HepG2 (cell line): ENCODE data around the gene PDGFB. TPM values are rescaled to one million over a fixed set of nuclear protein-coding genes. Genes with fewer than 3 reads are reported as not detected.

Source experiments
- AGO2 ChIP-seq: fragments of 200-400 bp; formaldehyde crosslinking; optimal IDR thresholded peaks from 2 replicates; pipeline ENCODE3; 2017; ENCODE audit warnings: mild to moderate bottlenecking, low read depth, low read length, moderate library complexity
- CBX1 ChIP-seq: IDR thresholded peaks from one replicate; pipeline ENCODE4 v1.6.1; 2016; ENCODE audit warnings: antibody characterized with exemption, low read depth
- ELF4 ChIP-seq: sonication (generic); formaldehyde crosslinking; IDR thresholded peaks from 2 replicates; pipeline ENCODE4 v1.5.0; 2020; ENCODE audit warnings: missing genetic modification reagents, mild to moderate bottlenecking, moderate library complexity, borderline replicate concordance
- GLI4 ChIP-seq: sonication (generic); formaldehyde crosslinking; IDR thresholded peaks from 2 replicates; pipeline ENCODE4 v1.5.1; 2020; ENCODE audit warnings: missing genetic modification reagents, mild to moderate bottlenecking, moderate library complexity, borderline replicate concordance
- HES4 ChIP-seq: sonication (generic); formaldehyde crosslinking; IDR thresholded peaks from 2 replicates; pipeline ENCODE4 v1.9.0; 2021; ENCODE audit warnings: mild to moderate bottlenecking, missing genetic modification reagents, borderline replicate concordance
- IKZF5 ChIP-seq: IDR thresholded peaks from 2 replicates; pipeline ENCODE4 v1.6.1; 2018; ENCODE audit warnings: missing genetic modification reagents, mild to moderate bottlenecking, missing compliant biosample characterization
- KDM1A ChIP-seq: IDR thresholded peaks from 2 replicates; pipeline ENCODE4 v1.6.1; 2016; ENCODE audit warnings: missing compliant biosample characterization
- KDM5B ChIP-seq: sonication (generic); formaldehyde crosslinking; IDR thresholded peaks from 2 replicates; pipeline ENCODE4 v1.4.0; 2020; ENCODE audit warnings: missing genetic modification reagents, mild to moderate bottlenecking, borderline replicate concordance
- KLF15 ChIP-seq: sonication (generic); formaldehyde crosslinking; IDR thresholded peaks from 2 replicates; pipeline ENCODE4 v1.8.1; 2023; ENCODE audit warnings: borderline replicate concordance, mild to moderate bottlenecking, inconsistent platforms, missing genetic modification reagents, mixed read lengths
- NFRKB ChIP-seq: fragments of 450-650 bp; IDR thresholded peaks from 2 replicates; pipeline ENCODE4 v1.6.1; 2017
- PHF8 ChIP-seq: sonication (generic); formaldehyde crosslinking; IDR thresholded peaks from 2 replicates; pipeline ENCODE4 v1.5.0; 2020; ENCODE audit warnings: missing genetic modification reagents
- POLR2AphosphoS5 ChIP-seq: IDR thresholded peaks from 2 replicates; pipeline ENCODE4 v1.6.1; 2012; ENCODE audit warnings: low read depth, low read length
- REPIN1 ChIP-seq: sonication (generic); formaldehyde crosslinking; IDR thresholded peaks from 2 replicates; pipeline ENCODE4 v1.8.0; 2022; ENCODE audit warnings: missing genetic modification reagents, low read depth, mild to moderate bottlenecking, borderline replicate concordance
- TRIM22 ChIP-seq: fragments of 450-650 bp; IDR thresholded peaks from 2 replicates; pipeline ENCODE4 v1.6.1; 2017
- ZNF10 ChIP-seq: sonication (generic); formaldehyde crosslinking; IDR thresholded peaks from 2 replicates; pipeline ENCODE4 v1.4.0; 2020; ENCODE audit warnings: mild to moderate bottlenecking, low read depth, missing genetic modification reagents, borderline replicate concordance
- ZNF17 ChIP-seq: sonication (generic); formaldehyde crosslinking; IDR thresholded peaks from 2 replicates; pipeline ENCODE4 v1.5.0; 2020; ENCODE audit warnings: mild to moderate bottlenecking, missing genetic modification reagents
- ZNF501 ChIP-seq: sonication (generic); formaldehyde crosslinking; IDR thresholded peaks from 2 replicates; pipeline ENCODE4 v1.5.1; 2020; ENCODE audit warnings: mild to moderate bottlenecking, moderate library complexity, missing genetic modification reagents
- ZNF761 ChIP-seq: sonication (generic); formaldehyde crosslinking; conservative IDR thresholded peaks from 2 replicates; pipeline ENCODE4 v1.4.0; 2020; ENCODE audit warnings: mild to moderate bottlenecking, missing genetic modification reagents
- polyA plus RNA-seq, 8 experiments: library from polyadenylated mRNA; depleted of rRNA in 3 of 8; stranded (reverse) in 7 of 8; unstranded in 1 of 8; fragments of >200 nt; fragmentation: Illumina TruSeq in 4 of 8; extraction: Trizol in 4 of 8; gene quantifications; 2 replicates each; pipeline versions ENCODE4 v1.2.1 to v1.2.3, GENCODE V29; 2011 to 2016; ENCODE audit warnings: low read depth in 4 of 8, missing spikeins in 1 of 8, mixed read lengths in 1 of 8; ENCODE audit not compliant: insufficient read depth in 1 of 8
- total RNA-seq, 5 experiments: library from RNA; depleted of rRNA; stranded (reverse); fragments of >200 nt; fragmentation: Illumina TruSeq; extraction: Trizol; gene quantifications; 2 replicates each; pipeline ENCODE4 v1.2.3, GENCODE V29; 2016; ENCODE audit warnings: low read depth in 1 of 5
- TF ChIP-seq, protein P1 (sequence below): sonication (generic); formaldehyde crosslinking; IDR thresholded peaks from 2 replicates; pipeline ENCODE4 v1.5.0; 2020; ENCODE audit warnings: missing genetic modification reagents
- TF ChIP-seq, protein P2 (sequence below): sonication (generic); formaldehyde crosslinking; IDR thresholded peaks from 2 replicates; pipeline ENCODE4 v1.8.1; 2023; ENCODE audit warnings: mild to moderate bottlenecking, moderate library complexity, missing genetic modification reagents
- TF ChIP-seq, protein P3 (sequence below): sonication (generic); formaldehyde crosslinking; IDR thresholded peaks from 2 replicates; pipeline ENCODE4 v1.8.0; 2022; ENCODE audit warnings: mild to moderate bottlenecking, missing genetic modification reagents
- TF ChIP-seq, protein P4 (sequence below): IDR thresholded peaks from 2 replicates; pipeline ENCODE4 v1.6.1; 2016; ENCODE audit warnings: missing biosample characterization, missing genetic modification reagents, low read depth

The PDGFB gene
- total and polyA plus RNA-seq, 2 of the 13 experiments (the other 11 are each of a cell fraction or from before 2014, with no cell fraction given), result 1.4 to 10.1 TPM

GRCh38 chr22:39243439-39244135, 1.2 kb downstream of the PDGFB start (continued):
- TF ChIP-seq IKZF5 (CRISPR knock-in tag), result no peak; the same call in none of the 2 replicates
- TF ChIP-seq HES4 (CRISPR knock-in tag), result 0 out of 2 replicates have a peak, but pooled peaks have one; percentile 55
- TF ChIP-seq REPIN1 (CRISPR knock-in tag), result no peak
- TF ChIP-seq CBX1, result no peak
- TF ChIP-seq, protein P1, sequence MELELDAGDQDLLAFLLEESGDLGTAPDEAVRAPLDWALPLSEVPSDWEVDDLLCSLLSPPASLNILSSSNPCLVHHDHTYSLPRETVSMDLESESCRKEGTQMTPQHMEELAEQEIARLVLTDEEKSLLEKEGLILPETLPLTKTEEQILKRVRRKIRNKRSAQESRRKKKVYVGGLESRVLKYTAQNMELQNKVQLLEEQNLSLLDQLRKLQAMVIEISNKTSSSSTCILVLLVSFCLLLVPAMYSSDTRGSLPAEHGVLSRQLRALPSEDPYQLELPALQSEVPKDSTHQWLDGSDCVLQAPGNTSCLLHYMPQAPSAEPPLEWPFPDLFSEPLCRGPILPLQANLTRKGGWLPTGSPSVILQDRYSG (CRISPR knock-in tag), result no peak
- TF ChIP-seq, protein P2, sequence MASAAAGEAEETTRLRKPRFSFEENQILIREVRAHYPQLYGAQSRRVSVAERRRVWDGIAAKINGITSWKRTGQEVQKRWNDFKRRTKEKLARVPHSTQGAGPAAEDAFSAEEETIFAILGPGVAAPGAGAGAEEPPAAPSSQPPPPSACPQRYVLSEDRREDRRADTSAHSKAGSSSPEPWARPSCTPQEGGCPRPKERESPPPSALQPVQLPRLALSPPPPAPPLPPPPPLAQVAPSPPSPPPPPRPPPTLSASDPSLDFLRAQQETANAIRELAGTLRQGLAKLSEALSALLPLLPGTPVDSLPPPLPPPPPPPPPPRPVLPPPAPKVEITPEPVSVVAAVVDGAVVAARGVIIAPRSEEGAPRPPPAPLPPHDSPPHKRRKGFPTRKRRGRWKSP (CRISPR knock-in tag), result peak; percentile 35; the same call in 1 of the 2 replicates
- TF ChIP-seq, protein P3, sequence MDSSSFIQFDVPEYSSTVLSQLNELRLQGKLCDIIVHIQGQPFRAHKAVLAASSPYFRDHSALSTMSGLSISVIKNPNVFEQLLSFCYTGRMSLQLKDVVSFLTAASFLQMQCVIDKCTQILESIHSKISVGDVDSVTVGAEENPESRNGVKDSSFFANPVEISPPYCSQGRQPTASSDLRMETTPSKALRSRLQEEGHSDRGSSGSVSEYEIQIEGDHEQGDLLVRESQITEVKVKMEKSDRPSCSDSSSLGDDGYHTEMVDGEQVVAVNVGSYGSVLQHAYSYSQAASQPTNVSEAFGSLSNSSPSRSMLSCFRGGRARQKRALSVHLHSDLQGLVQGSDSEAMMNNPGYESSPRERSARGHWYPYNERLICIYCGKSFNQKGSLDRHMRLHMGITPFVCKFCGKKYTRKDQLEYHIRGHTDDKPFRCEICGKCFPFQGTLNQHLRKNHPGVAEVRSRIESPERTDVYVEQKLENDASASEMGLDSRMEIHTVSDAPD (CRISPR knock-in tag), result no peak
- peak; percentile 69 for TF ChIP-seq POLR2AphosphoS5
- peak; percentile 69; the same call in 1 of the 2 replicates for TF ChIP-seq ZNF761
- TF ChIP-seq TRIM22, result no peak
- TF ChIP-seq KLF15 (CRISPR knock-in tag), result no peak
- no peak for TF ChIP-seq ZNF10 (CRISPR knock-in tag)
- no peak for TF ChIP-seq NFRKB
- no peak; the same call in 1 of the 2 replicates for TF ChIP-seq KDM5B (CRISPR knock-in tag)
- TF ChIP-seq GLI4 (CRISPR knock-in tag), result no peak
- TF ChIP-seq AGO2, result peak; percentile 19
- TF ChIP-seq ZNF17 (CRISPR knock-in tag), result no peak
- TF ChIP-seq ZNF501 (CRISPR knock-in tag), result peak; percentile 36; the same call in 1 of the 2 replicates
- TF ChIP-seq, protein P4, sequence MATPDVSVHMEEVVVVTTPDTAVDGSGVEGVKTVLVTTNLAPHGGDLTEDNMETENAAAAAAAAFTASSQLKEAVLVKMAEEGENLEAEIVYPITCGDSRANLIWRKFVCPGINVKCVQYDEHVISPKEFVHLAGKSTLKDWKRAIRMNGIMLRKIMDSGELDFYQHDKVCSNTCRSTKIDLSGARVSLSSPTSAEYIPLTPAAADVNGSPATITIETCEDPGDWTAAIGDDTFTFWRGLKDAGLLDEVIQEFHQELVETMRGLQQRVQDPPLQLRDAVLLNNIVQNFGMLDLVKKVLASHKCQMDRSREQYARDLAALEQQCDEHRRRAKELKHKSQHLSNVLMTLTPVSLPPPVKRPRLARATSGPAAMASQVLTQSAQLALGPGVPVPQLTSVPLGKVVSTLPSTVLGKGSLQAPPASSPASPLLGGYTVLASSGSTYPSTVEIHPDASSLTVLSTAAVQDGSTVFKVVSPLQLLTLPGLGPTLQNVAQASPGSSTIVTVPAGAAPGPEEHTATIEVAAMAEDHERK, result no peak
- peak; percentile 31; the same call in 1 of the 2 replicates for TF ChIP-seq PHF8 (CRISPR knock-in tag)
- no peak for TF ChIP-seq ELF4 (CRISPR knock-in tag)
- TF ChIP-seq KDM1A (CRISPR knock-in tag), result no peak
